PC-9 (cell line): ENCODE measurements around the gene F12. TPM values are rescaled to one million over a fixed set of nuclear protein-coding genes. Genes with fewer than 3 reads are reported as not detected.

Source experiments
- BruUV-seq: library from RNA; stranded (reverse); fragments of 400-500 nt; replicated peaks from 2 replicates; lab custom pipeline; 2021; lab: Mats Ljungman, UMichigan
- CTCF ChIA-PET: fragments of 300-600 bp; sonication (Branson Sonifier 250); formaldehyde crosslinking; loops from one replicate; lab custom pipeline; 2022; ENCODE audit warnings: antibody characterized with exemption; lab: Charles Lee
- POLR2A ChIA-PET: fragments of 300-600 bp; sonication (Branson Sonifier 250); formaldehyde crosslinking; loops from one replicate; lab custom pipeline; 2022; ENCODE audit warnings: antibody characterized with exemption; ENCODE audit not compliant: unreplicated experiment; lab: Charles Lee
- DNase-seq, 2 experiments: peaks; one replicate each; pipeline versions ENCODE4 v3.0.0 to v3.0.0-alpha.2; 2015 to 2022; ENCODE audit warnings: mixed read lengths in 1 of 2
- H2AFZ ChIP-seq: fragments of 200-600 bp; sonication (generic); 2 replicates; pipeline ENCODE4 v1.8.1; 2017; ENCODE audit warnings: antibody characterized with exemption
- H3F3A ChIP-seq: fragments of 200-600 bp; sonication (generic); 2 replicates; pipeline ENCODE4 v1.8.1; 2017; ENCODE audit warnings: antibody characterized with exemption, mild to moderate bottlenecking, low read depth; ENCODE audit not compliant: insufficient read depth
- H3K27ac ChIP-seq: fragments of 200-600 bp; sonication (generic); 2 replicates; pipeline ENCODE4 v1.6.1; 2016; ENCODE audit warnings: mixed run types
- H3K27me3 ChIP-seq: fragments of 200-600 bp; sonication (generic); 2 replicates; pipeline ENCODE4 v1.6.1; 2016; ENCODE audit warnings: low read depth, mixed run types; ENCODE audit not compliant: insufficient read depth
- H3K36me3 ChIP-seq: fragments of 200-600 bp; sonication (generic); 2 replicates; pipeline ENCODE4 v1.6.1; 2016; ENCODE audit warnings: low read depth, mixed run types
- H3K4me1 ChIP-seq: fragments of 200-600 bp; sonication (generic); replicated peaks from 2 replicates; pipeline ENCODE4 v1.6.1; 2016; ENCODE audit warnings: mixed run types; ENCODE audit not compliant: insufficient read depth
- H3K4me2 ChIP-seq: fragments of 200-600 bp; sonication (generic); 2 replicates; pipeline ENCODE4 v1.6.1; 2017; ENCODE audit warnings: mixed run types
- H3K4me3 ChIP-seq: fragments of 200-600 bp; sonication (generic); 2 replicates; pipeline ENCODE4 v1.6.1; 2016; ENCODE audit warnings: mixed run types
- H3K79me2 ChIP-seq: fragments of 200-600 bp; sonication (generic); 2 replicates; pipeline ENCODE4 v1.6.1; 2017; ENCODE audit warnings: low read depth, mixed run types
- H3K9me2 ChIP-seq: fragments of 200-600 bp; sonication (generic); 2 replicates; pipeline ENCODE4 v1.8.1; 2017; ENCODE audit warnings: mild to moderate bottlenecking; ENCODE audit not compliant: insufficient read depth
- H3K9me3 ChIP-seq: fragments of 200-600 bp; sonication (generic); 2 replicates; pipeline ENCODE4 v1.8.1; 2016; ENCODE audit warnings: low read depth; ENCODE audit not compliant: insufficient read depth
- H4K20me1 ChIP-seq: fragments of 200-600 bp; sonication (generic); 2 replicates; pipeline ENCODE4 v1.8.1; 2017; ENCODE audit not compliant: insufficient read depth
- CTCF ChIP-seq: fragments of 200-600 bp; sonication (generic); conservative IDR thresholded peaks from 2 replicates; pipeline ENCODE4 v1.6.1; 2017; ENCODE audit warnings: mixed run types, antibody characterized with exemption, mild to moderate bottlenecking, moderate library complexity
- EZH2 ChIP-seq: fragments of 200-600 bp; sonication (generic); IDR thresholded peaks from 2 replicates; pipeline ENCODE4 v1.8.0; 2017; ENCODE audit warnings: antibody characterized with exemption, low read depth
- intact Hi-C: fragments of 100-400 bp; cut with micrococcal nuclease; formaldehyde crosslinking; loops from one replicate; pipeline ENCODE4 v1.10.0; 2022; ENCODE audit not compliant: unreplicated experiment
- total RNA-seq: library from RNA; stranded (reverse); gene quantifications from 2 replicates; pipeline ENCODE4 v1.2.3, GENCODE V29; 2021

Gene F12
- total RNA-seq, 1 experiment from 2014 or later: 14.5 TPM

GRCh38 chr5:177374211-177374610 is 35.2 kb downstream of the F12 start:
- Histone ChIP-seq H3K27me3 (no peaks in the 10 kb centered on the region), H2AFZ (no peak overlapping the region)
- CTCF ChIA-PET: interaction anchor here (0.7 kb wide), 1 partner anchor 17 kb away, joined by 4 read pairs; the partner anchor contains the start of gene RGS14

GRCh38 chr5:177373806-177374205 is 35.6 kb downstream of the F12 start:
- no peak overlapping the region for H3K4me3 ChIP-seq
- H3K79me2 ChIP-seq: no peaks in the 10 kb centered on the region
- no peaks in the 10 kb centered on the region for H3K9me2 ChIP-seq
- no peak overlapping the region for H2AFZ ChIP-seq
- no TSS peak for BruUV-seq
- no peak overlapping the region for H3K4me2 ChIP-seq
- intact Hi-C loops: no loop called here
- H4K20me1 ChIP-seq: no peaks in the 10 kb centered on the region
- ChIA-PET CTCF (interaction anchor here (0.7 kb wide), 1 partner anchor 43 kb away, joined by 4 read pairs; no protein-coding TSS in a partner anchor), POLR2A (no interaction called here)
- DNase-seq: no peak
- no peaks in the 10 kb centered on the region for H3K9me3 ChIP-seq
- H3F3A ChIP-seq: peaks cover 12% of the 10 kb centered on the region; the same call in 1 of the 2 replicates
- peaks cover 11% of the 10 kb centered on the region for H3K4me1 ChIP-seq
- no peaks in the 10 kb centered on the region for H3K27me3 ChIP-seq
- H3K27ac ChIP-seq: no peak overlapping the region
- no peak for TF ChIP-seq EZH2
- no peak for TF ChIP-seq CTCF
- H3K36me3 ChIP-seq: no peaks in the 10 kb centered on the region

More at GRCh38 chr5:177374211-177374610, 35.2 kb downstream of the F12 start:
- Histone ChIP-seq H3K4me3 (no peak overlapping the region), H4K20me1 (no peaks in the 10 kb centered on the region), H3K4me1 (peaks cover 13% of the 10 kb centered on the region), H3K36me3 (no peaks in the 10 kb centered on the region), H3K9me2 (no peaks in the 10 kb centered on the region), H3K9me3 (no peaks in the 10 kb centered on the region), H3F3A (peaks cover 14% of the 10 kb centered on the region; the same call in 1 of the 2 replicates), H3K4me2 (no peak overlapping the region), H3K27ac (no peak overlapping the region), H3K79me2 (no peaks in the 10 kb centered on the region)
- no TSS peak for BruUV-seq
- no peak for DNase-seq
- POLR2A ChIA-PET: no interaction called here
- TF ChIP-seq CTCF (no peak), EZH2 (no peak)
- intact Hi-C loops: no loop called here

- no peak overlapping the region for H3K27ac ChIP-seq
- no peak for DNase-seq
- no peaks in the 10 kb centered on the region for H3K36me3 ChIP-seq
- H3K4me3 ChIP-seq: no peak overlapping the region
- POLR2A ChIA-PET: no interaction called here
- H2AFZ ChIP-seq: no peak overlapping the region
- no peaks in the 10 kb centered on the region for H3K79me2 ChIP-seq
- peaks cover 10% of the 10 kb centered on the region; the same call in 1 of the 2 replicates for H3F3A ChIP-seq
- no peak for TF ChIP-seq CTCF
- H3K4me1 ChIP-seq: peaks cover 11% of the 10 kb centered on the region
- intact Hi-C loops: no loop called here
- no peak overlapping the region for H3K4me2 ChIP-seq
- no peaks in the 10 kb centered on the region for H3K9me3 ChIP-seq
- H4K20me1 ChIP-seq: no peaks in the 10 kb centered on the region
- BruUV-seq: no TSS peak
- H3K9me2 ChIP-seq: no peaks in the 10 kb centered on the region
- CTCF ChIA-PET: interaction anchor here (0.7 to 1.6 kb wide), 3 partner anchors 12 to 42 kb away, joined by 3 to 6 read pairs (median 4); no protein-coding TSS in a partner anchor
- H3K27me3 ChIP-seq: no peaks in the 10 kb centered on the region
Observed at GRCh38 chr5:177372910-177373309, 36.5 kb downstream of the F12 start.
